HEK293 (cell line): ENCODE measurements around the gene KCNJ14.

ENCODE experiments used
- CTCF ChIA-PET: fragments of 350-600 bp; formaldehyde crosslinking; extraction: SDS; loops from one replicate; lab custom pipeline; 2021; ENCODE audit warnings: antibody characterized with exemption; lab: Yijun Ruan, JAX
- POLR2A ChIA-PET: fragments of 300-600 bp; formaldehyde crosslinking; extraction: SDS; loops from one replicate; lab custom pipeline; 2020; ENCODE audit warnings: antibody characterized with exemption, inconsistent platforms; lab: Yijun Ruan, JAX
- H3K27ac ChIP-seq: fragments of 200-500 bp; sonication (Bioruptor generic); 2 replicates; pipeline ENCODE4 v1.5.1; 2014; ENCODE audit warnings: low read depth, low read length, control low read depth, inconsistent platforms; ENCODE audit errors: extremely low read depth
- H3K36me3 ChIP-seq, 2 experiments: fragments of 200-500 bp in 1 of 2; sonication (Bioruptor generic) in 1 of 2; 1 replicate in 1 of 2; 2 replicates in 1 of 2; pipeline ENCODE4 v1.5.1; 2014 to 2017; ENCODE audit warnings: inconsistent platforms in 2 of 2, low read length in 2 of 2; ENCODE audit not compliant: control insufficient read depth in 2 of 2, insufficient read depth in 1 of 2
- H3K4me1 ChIP-seq: fragments of 200-500 bp; sonication (Bioruptor generic); 2 replicates; pipeline ENCODE4 v1.5.1; 2014; ENCODE audit warnings: mild to moderate bottlenecking, low read length, inconsistent platforms; ENCODE audit not compliant: control insufficient read depth, insufficient read depth
- H3K4me3 ChIP-seq: 2 replicates; pipeline ENCODE4 v1.5.1; 2011; ENCODE audit warnings: low read depth, mild to moderate bottlenecking, control low read depth, low read length, moderate library complexity
- H3K9me3 ChIP-seq: fragments of 200-500 bp; sonication (Bioruptor generic); 2 replicates; pipeline ENCODE4 v1.5.1; 2014; ENCODE audit warnings: low read depth, low read length, inconsistent platforms; ENCODE audit not compliant: control insufficient read depth, insufficient read depth
- KLF10 ChIP-seq: fragments of 450-650 bp; IDR thresholded peaks from 2 replicates; pipeline ENCODE4 v1.5.1; 2018; ENCODE audit warnings: missing biosample characterization, mild to moderate bottlenecking, missing genetic modification characterization
- KLF7 ChIP-seq: fragments of 450-650 bp; formaldehyde crosslinking; IDR thresholded peaks from 2 replicates; pipeline ENCODE4 v1.5.1; 2016; ENCODE audit warnings: missing biosample characterization, missing genetic modification characterization, borderline replicate concordance
- SCRT1 ChIP-seq: fragments of 450-650 bp; formaldehyde crosslinking; IDR thresholded peaks from 2 replicates; pipeline ENCODE4 v1.5.1; 2016; ENCODE audit warnings: missing biosample characterization, missing genetic modification characterization, borderline replicate concordance
- SP3 ChIP-seq: fragments of 450-650 bp; formaldehyde crosslinking; IDR thresholded peaks from 2 replicates; pipeline ENCODE4 v1.5.1; 2016; ENCODE audit warnings: missing biosample characterization, missing genetic modification characterization
- SP7 ChIP-seq: fragments of 450-650 bp; formaldehyde crosslinking; IDR thresholded peaks from 2 replicates; pipeline ENCODE4 v1.5.1; 2016; ENCODE audit warnings: missing biosample characterization, missing genetic modification characterization
- ZNF133 ChIP-seq: fragments of 450-650 bp; formaldehyde crosslinking; IDR thresholded peaks from 2 replicates; pipeline ENCODE4 v1.5.1; 2016; ENCODE audit warnings: missing biosample characterization, missing genetic modification characterization
- ZNF140 ChIP-seq: fragments of 450-650 bp; formaldehyde crosslinking; IDR thresholded peaks from 2 replicates; pipeline ENCODE4 v1.5.1; 2016; ENCODE audit warnings: missing biosample characterization, missing genetic modification characterization
- ZNF19 ChIP-seq: fragments of 450-650 bp; formaldehyde crosslinking; IDR thresholded peaks from 2 replicates; pipeline ENCODE4; 2016; ENCODE audit warnings: missing biosample characterization, missing genetic modification characterization, low read depth
- ZNF274 ChIP-seq, 2 experiments: fragments of 200-500 bp in 1 of 2; fragments of 450-650 bp in 1 of 2; sonication (Bioruptor generic) in 1 of 2; formaldehyde crosslinking in 1 of 2; IDR thresholded peaks; 2 replicates each; pipeline versions ENCODE4 v1.5.1 to v1.6.1; 2014 to 2016; ENCODE audit warnings: borderline replicate concordance in 1 of 2, inconsistent platforms in 1 of 2, low read length in 1 of 2, missing biosample characterization in 1 of 2, missing genetic modification characterization in 1 of 2
- ZNF433 ChIP-seq: fragments of 450-650 bp; formaldehyde crosslinking; IDR thresholded peaks from 2 replicates; pipeline ENCODE4 v1.5.1; 2016; ENCODE audit warnings: missing biosample characterization, missing genetic modification characterization, low read depth
- ZNF510 ChIP-seq: fragments of 450-650 bp; formaldehyde crosslinking; IDR thresholded peaks from 2 replicates; pipeline ENCODE4 v1.5.1; 2018; ENCODE audit warnings: mild to moderate bottlenecking, missing genetic modification characterization, missing biosample characterization; ENCODE audit not compliant: insufficient replicate concordance
- ZNF677 ChIP-seq: fragments of 450-650 bp; IDR thresholded peaks from 2 replicates; pipeline ENCODE4 v1.5.0; 2018; ENCODE audit warnings: missing biosample characterization, mild to moderate bottlenecking, missing genetic modification characterization, moderate library complexity
- ZNF76 ChIP-seq: fragments of 450-650 bp; formaldehyde crosslinking; IDR thresholded peaks from 2 replicates; pipeline ENCODE4; 2016; ENCODE audit warnings: low read depth, missing biosample characterization, missing genetic modification characterization, borderline replicate concordance
- ZNF777 ChIP-seq: fragments of 450-650 bp; formaldehyde crosslinking; IDR thresholded peaks from 2 replicates; pipeline ENCODE4 v1.5.1; 2017; ENCODE audit warnings: missing biosample characterization, missing genetic modification characterization, borderline replicate concordance
- ZNF792 ChIP-seq: fragments of 450-650 bp; formaldehyde crosslinking; IDR thresholded peaks from 2 replicates; pipeline ENCODE4 v1.5.1; 2016; ENCODE audit warnings: missing biosample characterization, missing genetic modification characterization
- ZXDB ChIP-seq: fragments of 450-650 bp; formaldehyde crosslinking; IDR thresholded peaks from 2 replicates; pipeline ENCODE4 v1.5.1; 2016; ENCODE audit warnings: missing biosample characterization, missing genetic modification characterization
- TF ChIP-seq, protein P1 (sequence below): fragments of 450-650 bp; formaldehyde crosslinking; IDR thresholded peaks from 2 replicates; pipeline ENCODE4 v1.5.1; 2016; ENCODE audit warnings: missing biosample characterization, missing genetic modification characterization
- TF ChIP-seq, protein P2 (sequence below): fragments of 450-650 bp; formaldehyde crosslinking; IDR thresholded peaks from 2 replicates; pipeline ENCODE4 v1.5.1; 2016; ENCODE audit warnings: missing biosample characterization, missing genetic modification characterization, borderline replicate concordance
- TF ChIP-seq, protein P3 (sequence below): IDR thresholded peaks from 2 replicates; pipeline ENCODE4 v1.6.1; 2011; ENCODE audit warnings: mild to moderate bottlenecking, low read depth, low read length, borderline replicate concordance
- TF ChIP-seq, protein P4 (sequence below): fragments of 450-650 bp; formaldehyde crosslinking; IDR thresholded peaks from 2 replicates; pipeline ENCODE4 v1.5.0; 2017; ENCODE audit warnings: missing biosample characterization, missing genetic modification characterization, borderline replicate concordance
- TF ChIP-seq, protein P5 (sequence below): fragments of 450-650 bp; formaldehyde crosslinking; IDR thresholded peaks from 2 replicates; pipeline ENCODE4 v1.5.1; 2016; ENCODE audit warnings: missing biosample characterization, missing genetic modification characterization

The KCNJ14 gene

DNA sequence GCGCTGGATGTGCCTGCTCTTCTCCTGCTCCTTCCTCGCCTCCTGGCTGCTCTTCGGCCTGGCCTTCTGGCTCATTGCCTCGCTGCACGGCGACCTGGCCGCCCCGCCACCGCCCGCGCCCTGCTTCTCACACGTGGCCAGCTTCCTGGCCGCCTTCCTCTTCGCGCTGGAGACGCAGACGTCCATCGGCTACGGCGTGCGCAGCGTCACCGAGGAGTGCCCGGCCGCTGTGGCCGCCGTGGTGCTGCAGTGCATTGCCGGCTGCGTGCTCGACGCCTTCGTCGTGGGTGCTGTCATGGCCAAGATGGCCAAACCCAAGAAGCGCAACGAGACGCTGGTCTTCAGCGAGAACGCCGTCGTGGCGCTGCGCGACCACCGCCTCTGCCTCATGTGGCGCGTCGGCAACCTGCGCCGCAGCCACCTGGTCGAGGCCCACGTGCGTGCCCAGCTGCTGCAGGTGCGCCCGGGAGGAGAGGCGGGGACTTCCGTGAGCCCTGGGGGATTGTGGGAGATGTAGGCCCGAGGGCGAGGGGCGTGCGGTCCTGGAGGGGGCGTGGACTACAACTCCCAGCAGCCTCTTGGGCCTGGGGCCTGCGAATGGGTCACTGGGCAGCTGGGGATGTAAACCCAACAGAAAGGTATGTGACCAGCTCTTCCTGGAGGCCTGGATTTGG lies 6.7 kb downstream of the KCNJ14 start:
- H3K36me3 ChIP-seq: peaks cover 22 to 23% of the 10 kb centered on the region in 2 experiments
- no peak overlapping the region for H3K27ac ChIP-seq
- TF ChIP-seq ZNF433 (no peak), SP7 (tag by site-specific recombination) (no peak), ZNF274 (IDR thresholded peaks at IDR 0.05; ENCODE audit: low read length) (no peak), ZNF274 (tag by site-specific recombination; IDR thresholded peaks at IDR 0.05; ENCODE audit: borderline replicate concordance) (no peak), ZNF76 (tag by site-specific recombination) (peak; percentile 68), ZNF777 (tag by site-specific recombination) (no peak)
- TF ChIP-seq, protein P1, sequence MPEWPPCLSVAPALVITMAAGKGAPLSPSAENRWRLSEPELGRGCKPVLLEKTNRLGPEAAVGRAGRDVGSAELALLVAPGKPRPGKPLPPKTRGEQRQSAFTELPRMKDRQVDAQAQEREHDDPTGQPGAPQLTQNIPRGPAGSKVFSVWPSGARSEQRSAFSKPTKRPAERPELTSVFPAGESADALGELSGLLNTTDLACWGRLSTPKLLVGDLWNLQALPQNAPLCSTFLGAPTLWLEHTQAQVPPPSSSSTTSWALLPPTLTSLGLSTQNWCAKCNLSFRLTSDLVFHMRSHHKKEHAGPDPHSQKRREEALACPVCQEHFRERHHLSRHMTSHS: no peak
- TF ChIP-seq, protein P2, sequence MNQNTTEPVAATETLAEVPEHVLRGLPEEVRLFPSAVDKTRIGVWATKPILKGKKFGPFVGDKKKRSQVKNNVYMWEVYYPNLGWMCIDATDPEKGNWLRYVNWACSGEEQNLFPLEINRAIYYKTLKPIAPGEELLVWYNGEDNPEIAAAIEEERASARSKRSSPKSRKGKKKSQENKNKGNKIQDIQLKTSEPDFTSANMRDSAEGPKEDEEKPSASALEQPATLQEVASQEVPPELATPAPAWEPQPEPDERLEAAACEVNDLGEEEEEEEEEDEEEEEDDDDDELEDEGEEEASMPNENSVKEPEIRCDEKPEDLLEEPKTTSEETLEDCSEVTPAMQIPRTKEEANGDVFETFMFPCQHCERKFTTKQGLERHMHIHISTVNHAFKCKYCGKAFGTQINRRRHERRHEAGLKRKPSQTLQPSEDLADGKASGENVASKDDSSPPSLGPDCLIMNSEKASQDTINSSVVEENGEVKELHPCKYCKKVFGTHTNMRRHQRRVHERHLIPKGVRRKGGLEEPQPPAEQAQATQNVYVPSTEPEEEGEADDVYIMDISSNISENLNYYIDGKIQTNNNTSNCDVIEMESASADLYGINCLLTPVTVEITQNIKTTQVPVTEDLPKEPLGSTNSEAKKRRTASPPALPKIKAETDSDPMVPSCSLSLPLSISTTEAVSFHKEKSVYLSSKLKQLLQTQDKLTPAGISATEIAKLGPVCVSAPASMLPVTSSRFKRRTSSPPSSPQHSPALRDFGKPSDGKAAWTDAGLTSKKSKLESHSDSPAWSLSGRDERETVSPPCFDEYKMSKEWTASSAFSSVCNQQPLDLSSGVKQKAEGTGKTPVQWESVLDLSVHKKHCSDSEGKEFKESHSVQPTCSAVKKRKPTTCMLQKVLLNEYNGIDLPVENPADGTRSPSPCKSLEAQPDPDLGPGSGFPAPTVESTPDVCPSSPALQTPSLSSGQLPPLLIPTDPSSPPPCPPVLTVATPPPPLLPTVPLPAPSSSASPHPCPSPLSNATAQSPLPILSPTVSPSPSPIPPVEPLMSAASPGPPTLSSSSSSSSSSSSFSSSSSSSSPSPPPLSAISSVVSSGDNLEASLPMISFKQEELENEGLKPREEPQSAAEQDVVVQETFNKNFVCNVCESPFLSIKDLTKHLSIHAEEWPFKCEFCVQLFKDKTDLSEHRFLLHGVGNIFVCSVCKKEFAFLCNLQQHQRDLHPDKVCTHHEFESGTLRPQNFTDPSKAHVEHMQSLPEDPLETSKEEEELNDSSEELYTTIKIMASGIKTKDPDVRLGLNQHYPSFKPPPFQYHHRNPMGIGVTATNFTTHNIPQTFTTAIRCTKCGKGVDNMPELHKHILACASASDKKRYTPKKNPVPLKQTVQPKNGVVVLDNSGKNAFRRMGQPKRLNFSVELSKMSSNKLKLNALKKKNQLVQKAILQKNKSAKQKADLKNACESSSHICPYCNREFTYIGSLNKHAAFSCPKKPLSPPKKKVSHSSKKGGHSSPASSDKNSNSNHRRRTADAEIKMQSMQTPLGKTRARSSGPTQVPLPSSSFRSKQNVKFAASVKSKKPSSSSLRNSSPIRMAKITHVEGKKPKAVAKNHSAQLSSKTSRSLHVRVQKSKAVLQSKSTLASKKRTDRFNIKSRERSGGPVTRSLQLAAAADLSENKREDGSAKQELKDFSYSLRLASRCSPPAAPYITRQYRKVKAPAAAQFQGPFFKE: no peak
- TF ChIP-seq, protein P3, sequence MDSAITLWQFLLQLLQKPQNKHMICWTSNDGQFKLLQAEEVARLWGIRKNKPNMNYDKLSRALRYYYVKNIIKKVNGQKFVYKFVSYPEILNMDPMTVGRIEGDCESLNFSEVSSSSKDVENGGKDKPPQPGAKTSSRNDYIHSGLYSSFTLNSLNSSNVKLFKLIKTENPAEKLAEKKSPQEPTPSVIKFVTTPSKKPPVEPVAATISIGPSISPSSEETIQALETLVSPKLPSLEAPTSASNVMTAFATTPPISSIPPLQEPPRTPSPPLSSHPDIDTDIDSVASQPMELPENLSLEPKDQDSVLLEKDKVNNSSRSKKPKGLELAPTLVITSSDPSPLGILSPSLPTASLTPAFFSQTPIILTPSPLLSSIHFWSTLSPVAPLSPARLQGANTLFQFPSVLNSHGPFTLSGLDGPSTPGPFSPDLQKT: no peak
- H3K4me3 ChIP-seq: no peak overlapping the region
- no peaks in the 10 kb centered on the region for H3K4me1 ChIP-seq
- POLR2A ChIA-PET: interaction anchor here (0.6 to 1.4 kb wide), 4 partner anchors 11 to 157 kb away, joined by 3 to 4 read pairs (median 3); partner anchors contain the start of gene RPL18
- CTCF ChIA-PET: interaction anchor here (0.6 to 1.3 kb wide), 2 partner anchors 28 to 195 kb away, joined by 3 read pairs; no protein-coding TSS in a partner anchor
- H3K9me3 ChIP-seq: no peaks in the 10 kb centered on the region

DNA sequence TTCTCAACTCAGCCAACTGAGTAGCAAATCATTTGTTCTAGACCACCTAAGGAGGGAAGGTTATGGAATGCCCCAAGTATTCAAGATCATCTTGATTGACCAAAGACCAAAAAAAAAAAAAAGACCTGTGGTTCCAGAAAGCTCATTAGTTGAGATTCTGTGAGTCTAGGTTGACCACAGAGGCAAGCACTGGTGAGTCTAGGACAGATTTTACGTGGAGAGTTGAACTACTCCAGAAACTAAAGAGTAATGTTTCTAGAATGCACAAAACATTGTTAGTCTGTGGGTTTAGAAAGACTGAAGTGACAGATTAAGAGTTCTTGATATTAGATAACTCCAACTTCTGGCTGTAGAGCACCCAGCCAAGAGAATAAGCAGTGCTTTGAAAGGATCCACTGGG lies 9.8 kb downstream of the KCNJ14 start:
- Histone ChIP-seq H3K9me3 (no peaks in the 10 kb centered on the region), H3K27ac (no peak overlapping the region), H3K4me1 (peaks cover 10% of the 10 kb centered on the region), H3K36me3 (peaks cover 7 to 14% of the 10 kb centered on the region in 2 experiments), H3K4me3 (no peak overlapping the region)
- POLR2A ChIA-PET: interaction anchor here (0.6 to 1.0 kb wide), 2 partner anchors 14 to 131 kb away, joined by 4 to 7 read pairs; no protein-coding TSS in a partner anchor
- CTCF ChIA-PET: no interaction called here
- no peak for TF ChIP-seq ZXDB (tag by site-specific recombination)
- no peak for TF ChIP-seq SP7 (tag by site-specific recombination)
- TF ChIP-seq, protein P4, sequence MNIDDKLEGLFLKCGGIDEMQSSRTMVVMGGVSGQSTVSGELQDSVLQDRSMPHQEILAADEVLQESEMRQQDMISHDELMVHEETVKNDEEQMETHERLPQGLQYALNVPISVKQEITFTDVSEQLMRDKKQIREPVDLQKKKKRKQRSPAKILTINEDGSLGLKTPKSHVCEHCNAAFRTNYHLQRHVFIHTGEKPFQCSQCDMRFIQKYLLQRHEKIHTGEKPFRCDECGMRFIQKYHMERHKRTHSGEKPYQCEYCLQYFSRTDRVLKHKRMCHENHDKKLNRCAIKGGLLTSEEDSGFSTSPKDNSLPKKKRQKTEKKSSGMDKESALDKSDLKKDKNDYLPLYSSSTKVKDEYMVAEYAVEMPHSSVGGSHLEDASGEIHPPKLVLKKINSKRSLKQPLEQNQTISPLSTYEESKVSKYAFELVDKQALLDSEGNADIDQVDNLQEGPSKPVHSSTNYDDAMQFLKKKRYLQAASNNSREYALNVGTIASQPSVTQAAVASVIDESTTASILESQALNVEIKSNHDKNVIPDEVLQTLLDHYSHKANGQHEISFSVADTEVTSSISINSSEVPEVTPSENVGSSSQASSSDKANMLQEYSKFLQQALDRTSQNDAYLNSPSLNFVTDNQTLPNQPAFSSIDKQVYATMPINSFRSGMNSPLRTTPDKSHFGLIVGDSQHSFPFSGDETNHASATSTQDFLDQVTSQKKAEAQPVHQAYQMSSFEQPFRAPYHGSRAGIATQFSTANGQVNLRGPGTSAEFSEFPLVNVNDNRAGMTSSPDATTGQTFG (tag by site-specific recombination): no peak
- no peak for TF ChIP-seq SP3 (tag by site-specific recombination)
- TF ChIP-seq KLF7 (tag by site-specific recombination): no peak
- TF ChIP-seq KLF10: no peak
- TF ChIP-seq SCRT1: no peak
- no peak for TF ChIP-seq ZNF19 (tag by site-specific recombination)
- no peak for TF ChIP-seq ZNF677 (tag by site-specific recombination)
- no peak for TF ChIP-seq ZNF133 (tag by site-specific recombination)
- no peak for TF ChIP-seq ZNF140 (tag by site-specific recombination)
- TF ChIP-seq, protein P5, sequence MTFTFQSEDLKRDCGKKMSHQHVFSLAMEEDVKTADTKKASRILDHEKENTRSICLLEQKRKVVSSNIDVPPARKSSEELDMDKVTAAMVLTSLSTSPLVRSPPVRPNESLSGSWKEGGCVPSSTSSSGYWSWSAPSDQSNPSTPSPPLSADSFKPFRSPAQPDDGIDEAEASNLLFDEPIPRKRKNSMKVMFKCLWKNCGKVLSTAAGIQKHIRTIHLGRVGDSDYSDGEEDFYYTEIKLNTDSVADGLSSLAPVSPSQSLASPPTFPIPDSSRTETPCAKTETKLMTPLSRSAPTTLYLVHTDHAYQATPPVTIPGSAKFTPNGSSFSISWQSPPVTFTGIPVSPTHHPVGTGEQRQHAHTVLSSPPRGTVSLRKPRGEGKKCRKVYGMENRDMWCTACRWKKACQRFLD (tag by site-specific recombination): no peak
- TF ChIP-seq ZNF792: no peak
- TF ChIP-seq ZNF510 (tag by site-specific recombination): no peak
